GM23248 (cell line): ENCODE measurements around the gene STK26.

Experiments used
- EZH2 ChIP-seq: fragments of 200-600 bp; sonication (generic); IDR thresholded peaks from 2 replicates; pipeline ENCODE4 v1.6.1; 2018; ENCODE audit warnings: antibody characterized with exemption, mild to moderate bottlenecking; ENCODE audit not compliant: insufficient read depth, poor library complexity, severe bottlenecking
- EZH2phosphoT487 ChIP-seq: fragments of 200-600 bp; sonication (generic); IDR thresholded peaks from 2 replicates; pipeline ENCODE4 v1.6.1; 2018; ENCODE audit warnings: antibody characterized with exemption, moderate library complexity, mild to moderate bottlenecking, low read depth; ENCODE audit not compliant: insufficient read depth

GRCh38 chrX:132016628-132017430 lies 6.3 kb upstream of the STK26 start:
- TF ChIP-seq EZH2 (no peak), EZH2phosphoT487 (no peak)
